Effector memory CD4-positive, alpha-beta T cell (primary cell): ENCODE data around the gene SELENOM.

ENCODE experiments used
- DNase-seq, 3 donors: peaks; one replicate each; pipeline ENCODE4 v3.0.0-alpha.2; 2020
- H3K27ac ChIP-seq: 2 replicates; pipeline ENCODE4 v1.7.0; 2013; ENCODE audit warnings: mild to moderate bottlenecking, low read length, moderate library complexity; ENCODE audit not compliant: insufficient read depth, poor library complexity, severe bottlenecking
- H3K27me3 ChIP-seq: replicated peaks from 2 replicates; pipeline ENCODE4 v1.7.0; 2013; ENCODE audit warnings: mild to moderate bottlenecking, low read length; ENCODE audit not compliant: insufficient read depth, control insufficient read depth, poor library complexity, severe bottlenecking
- H3K36me3 ChIP-seq: 2 replicates; pipeline ENCODE4 v1.7.0; 2013; ENCODE audit warnings: mild to moderate bottlenecking, low read length, moderate library complexity; ENCODE audit not compliant: control insufficient read depth, insufficient read depth
- H3K4me1 ChIP-seq: 2 replicates; pipeline ENCODE4 v1.7.0; 2013; ENCODE audit warnings: low read length, mild to moderate bottlenecking; ENCODE audit not compliant: control insufficient read depth, insufficient read depth, poor library complexity, severe bottlenecking
- H3K4me3 ChIP-seq: 2 replicates; pipeline ENCODE4 v1.7.0; 2013; ENCODE audit warnings: low read length, low read depth, mild to moderate bottlenecking; ENCODE audit not compliant: insufficient read depth, poor library complexity, severe bottlenecking
- H3K9me3 ChIP-seq: 2 replicates; pipeline ENCODE4 v1.7.0; 2013; ENCODE audit warnings: mild to moderate bottlenecking, low read length, moderate library complexity; ENCODE audit not compliant: control insufficient read depth
- total RNA-seq, 3 donors: gene quantifications; one replicate each; lab custom pipeline; 2026; lab: John Stamatoyannopoulos, UW

SELENOM gene, protein sequence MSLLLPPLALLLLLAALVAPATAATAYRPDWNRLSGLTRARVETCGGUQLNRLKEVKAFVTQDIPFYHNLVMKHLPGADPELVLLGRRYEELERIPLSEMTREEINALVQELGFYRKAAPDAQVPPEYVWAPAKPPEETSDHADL
- total RNA-seq, result 21.5 to 33.5 (median 24.5) reads per million in 3 donors

DNA sequence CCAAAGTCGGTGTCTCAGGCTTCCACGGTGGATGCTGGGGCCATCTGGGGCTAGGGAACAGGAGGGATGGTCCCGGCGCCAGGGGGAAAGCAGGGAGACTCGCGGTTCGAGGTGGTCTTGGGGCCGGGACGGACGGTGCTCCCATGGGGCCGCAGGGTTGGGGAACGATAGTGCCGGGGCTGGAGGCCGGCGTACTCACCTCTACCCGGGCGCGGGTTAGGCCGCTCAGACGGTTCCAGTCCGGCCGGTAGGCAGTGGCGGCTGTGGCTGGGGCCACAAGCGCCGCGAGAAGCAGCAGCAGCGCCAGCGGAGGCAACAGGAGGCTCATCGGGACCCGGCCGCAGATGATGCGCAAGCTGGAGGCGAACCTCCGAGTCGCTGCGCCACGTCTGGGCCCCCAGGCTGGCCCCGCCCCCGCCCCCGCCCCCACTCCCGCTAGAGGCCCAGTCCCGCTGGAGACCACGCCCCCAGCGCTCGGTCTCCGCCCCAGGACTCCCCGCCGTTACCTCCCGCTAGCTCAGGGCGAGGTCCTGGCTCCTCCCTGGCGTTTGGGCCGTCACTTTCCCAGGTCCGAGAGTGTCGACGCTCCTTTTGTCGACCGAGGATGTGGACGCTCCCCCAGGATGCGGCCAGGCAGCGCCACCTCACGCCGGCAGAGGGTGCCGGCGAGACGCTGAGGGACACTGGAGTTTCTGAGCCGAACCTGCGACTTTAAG lies at the start of gene SELENOM:
SELENOM (minus strand) TSS at position 391 of the 716 bp plus-strand sequence; CDS start at position 328, 63 bp downstream.
- H3K4me3 ChIP-seq, result peak within 1 kb of the TSS; percentile 52
- H3K9me3 ChIP-seq, result no peaks in the 10 kb centered on the region
- H3K27ac ChIP-seq, result peak within 1 kb of the TSS; percentile 64
- no peaks in the 10 kb centered on the region for H3K36me3 ChIP-seq
- no peaks in the 10 kb centered on the region for H3K27me3 ChIP-seq
- H3K4me1 ChIP-seq, result peaks cover 9% of the 10 kb centered on the region
- DNase-seq, result peak; percentile 84 to 87 (median 87)

DNA sequence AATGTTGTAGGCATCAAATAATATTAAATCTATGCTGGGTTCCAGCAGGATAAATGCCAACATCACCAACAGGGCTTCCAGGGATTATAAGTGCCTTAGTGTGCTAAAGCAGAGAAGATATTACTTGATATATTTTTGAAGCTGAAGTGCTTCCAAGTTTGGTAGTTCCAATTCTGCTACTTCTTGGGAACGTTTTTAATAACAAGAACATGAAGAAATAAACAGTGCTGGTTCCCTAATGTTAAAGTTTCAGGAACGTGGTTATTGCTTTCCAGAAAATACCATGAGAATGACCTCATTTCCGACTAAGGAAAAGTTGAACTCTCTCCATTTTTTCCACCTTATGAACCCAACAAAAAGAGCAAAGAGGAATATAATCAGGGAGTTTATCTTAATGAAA lies 48.1 kb upstream of the SELENOM start:
- Histone ChIP-seq H3K4me3 (no peak overlapping the region), H3K9me3 (no peaks in the 10 kb centered on the region), H3K27ac (no peak overlapping the region), H3K36me3 (no peaks in the 10 kb centered on the region), H3K4me1 (no peaks in the 10 kb centered on the region), H3K27me3 (no peaks in the 10 kb centered on the region)
- DNase-seq, result no peak

DNA sequence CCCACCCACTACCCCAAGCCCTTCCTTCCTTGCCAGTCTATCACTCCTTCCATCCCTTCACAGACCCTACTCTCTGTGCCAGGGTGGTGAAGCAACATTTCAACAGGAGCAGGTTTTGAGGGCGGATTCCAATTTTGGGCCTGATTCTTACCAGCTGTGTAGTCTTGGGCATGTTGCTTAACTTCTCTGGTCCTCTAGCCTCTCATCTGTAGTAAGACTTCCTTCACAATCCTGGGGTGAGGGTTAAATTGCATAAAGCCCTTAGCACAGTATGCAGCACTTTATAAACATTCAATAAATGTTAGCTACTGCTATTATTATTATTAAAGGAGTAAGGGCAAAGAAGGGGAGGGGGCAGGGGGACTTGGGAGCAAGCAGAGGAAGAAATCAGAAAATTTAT lies 47.6 kb upstream of the SELENOM start:
- H3K4me3 ChIP-seq, result no peak overlapping the region
- no peak for DNase-seq
- H3K36me3 ChIP-seq, result no peaks in the 10 kb centered on the region
- no peak overlapping the region for H3K27ac ChIP-seq
- H3K9me3 ChIP-seq, result no peaks in the 10 kb centered on the region
- H3K4me1 ChIP-seq, result no peaks in the 10 kb centered on the region
- H3K27me3 ChIP-seq, result no peaks in the 10 kb centered on the region

DNA sequence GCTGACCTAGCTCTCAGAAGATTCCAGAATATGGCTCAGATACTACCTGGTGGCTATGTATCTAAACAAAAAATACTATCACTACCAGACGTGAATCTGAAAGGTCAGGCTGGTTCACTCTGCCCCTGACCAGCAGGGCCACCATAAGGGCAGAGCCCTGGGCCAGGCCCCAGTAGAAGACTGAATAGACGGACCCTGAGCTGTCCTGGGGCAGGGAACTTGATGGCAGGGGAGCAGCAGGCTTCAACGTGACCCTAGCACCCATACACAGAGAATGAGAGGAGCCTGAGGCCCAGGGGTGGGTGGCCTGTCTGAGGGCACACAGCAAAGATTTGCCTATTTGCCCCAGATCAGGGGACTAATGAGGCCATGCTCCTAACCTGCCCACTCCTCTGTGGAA lies 46.0 kb upstream of the SELENOM start:
- Histone ChIP-seq H3K4me1 (no peaks in the 10 kb centered on the region), H3K27me3 (no peaks in the 10 kb centered on the region), H3K36me3 (no peaks in the 10 kb centered on the region), H3K4me3 (no peak overlapping the region), H3K27ac (no peak overlapping the region), H3K9me3 (no peaks in the 10 kb centered on the region)
- no peak for DNase-seq

DNA sequence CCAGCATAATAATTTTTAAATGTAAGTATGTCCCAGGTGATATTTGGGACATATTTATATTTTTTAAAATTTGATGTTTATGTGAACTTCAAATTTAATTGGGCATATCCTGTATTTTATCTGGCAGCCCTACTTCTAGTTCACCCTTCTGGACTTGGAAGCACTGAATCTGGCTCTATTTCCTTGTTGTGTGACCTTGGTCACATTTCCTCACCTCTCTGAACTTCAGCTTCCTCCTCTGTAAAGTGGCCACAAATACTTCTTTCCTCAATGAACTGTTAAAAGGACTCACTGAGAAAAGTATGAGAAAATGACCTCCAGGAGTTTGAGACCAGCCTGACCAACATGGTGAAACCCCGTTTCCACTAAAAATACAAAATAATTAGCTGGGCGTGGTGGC lies 44.5 kb upstream of the SELENOM start:
- Histone ChIP-seq H3K27me3 (no peaks in the 10 kb centered on the region), H3K9me3 (no peaks in the 10 kb centered on the region), H3K36me3 (no peaks in the 10 kb centered on the region), H3K4me1 (no peaks in the 10 kb centered on the region), H3K4me3 (no peak overlapping the region), H3K27ac (no peak overlapping the region)
- DNase-seq, result no peak

DNA sequence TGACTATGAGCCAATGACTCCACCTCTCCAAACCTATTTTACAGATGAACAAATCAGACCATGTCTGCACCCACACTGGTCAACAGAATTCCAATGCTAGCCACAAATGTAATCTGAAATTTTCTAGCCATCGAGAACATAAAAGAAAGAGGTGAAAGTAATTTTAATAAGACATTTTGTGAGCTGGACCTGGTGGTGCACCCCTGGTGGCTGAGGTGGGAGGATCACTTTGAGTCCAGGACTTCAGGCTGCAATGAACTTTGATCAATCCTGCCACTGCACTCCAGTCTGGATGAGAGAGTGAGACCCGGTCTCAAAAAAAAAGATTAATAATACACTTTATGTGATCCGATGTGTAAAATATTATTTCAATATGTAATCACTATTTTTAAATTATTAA lies 43.2 kb upstream of the SELENOM start:
- H3K4me3 ChIP-seq, result no peak overlapping the region
- no peak overlapping the region for H3K27ac ChIP-seq
- H3K27me3 ChIP-seq, result no peaks in the 10 kb centered on the region
- H3K4me1 ChIP-seq, result no peaks in the 10 kb centered on the region
- H3K36me3 ChIP-seq, result no peaks in the 10 kb centered on the region
- DNase-seq, result no peak
- H3K9me3 ChIP-seq, result no peaks in the 10 kb centered on the region

DNA sequence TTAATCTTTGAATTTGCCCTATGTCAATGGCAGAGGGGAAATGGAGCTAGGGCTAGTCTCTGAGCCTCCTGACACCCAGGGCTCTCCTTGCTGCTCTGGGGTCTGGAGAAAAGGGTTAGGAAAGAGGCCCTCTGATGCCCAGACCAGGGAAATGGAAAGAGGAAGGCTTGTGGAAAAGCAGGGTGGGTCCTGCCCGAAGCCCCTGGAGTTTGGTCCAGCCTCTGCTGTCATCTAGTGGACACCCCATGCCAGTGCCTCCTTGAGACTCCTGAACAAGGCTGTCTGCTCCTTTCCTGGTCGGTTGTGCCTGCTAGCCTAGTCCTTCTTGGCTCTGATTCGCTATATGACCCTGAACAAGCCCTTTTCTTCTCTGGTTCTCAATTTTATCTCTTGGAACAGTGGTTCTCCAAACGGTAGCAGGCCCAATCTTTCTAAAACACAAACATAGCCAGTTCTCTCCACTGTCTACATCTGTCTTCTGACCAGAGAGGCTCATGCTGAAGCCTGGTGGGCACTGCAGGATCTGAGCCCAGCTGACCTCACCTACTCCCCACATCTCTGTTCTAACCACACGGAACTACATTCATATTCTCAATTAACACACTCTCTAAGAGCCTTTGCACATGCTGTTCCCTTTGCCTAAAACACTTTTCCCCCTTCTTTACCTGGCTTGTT lies 41.7 kb upstream of the SELENOM start:
- no peak overlapping the region for H3K4me3 ChIP-seq
- H3K27me3 ChIP-seq, result no peaks in the 10 kb centered on the region
- no peaks in the 10 kb centered on the region for H3K4me1 ChIP-seq
- no peaks in the 10 kb centered on the region for H3K9me3 ChIP-seq
- H3K36me3 ChIP-seq, result no peaks in the 10 kb centered on the region
- H3K27ac ChIP-seq, result no peak overlapping the region
- DNase-seq, result peak in 1 of 3 donors; percentile 5

DNA sequence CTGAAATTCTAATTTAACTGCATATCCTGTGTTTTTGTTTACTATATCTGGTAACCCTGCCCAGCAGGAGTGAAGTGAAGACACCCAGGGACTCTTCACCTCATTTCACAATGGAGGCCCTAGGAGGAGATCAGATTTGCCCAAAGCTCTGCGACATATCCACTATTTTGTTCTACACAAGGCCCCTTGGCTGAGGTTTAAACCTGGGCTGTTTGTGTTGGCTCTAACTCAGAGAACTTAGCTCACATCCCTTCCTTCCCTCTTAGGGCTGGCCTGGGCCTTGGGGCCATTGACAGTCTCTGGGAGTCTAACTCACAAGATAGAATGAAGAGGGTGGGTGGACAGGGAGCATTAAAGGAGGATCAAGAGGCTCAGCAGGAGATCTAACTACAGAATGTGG lies 41.1 kb upstream of the SELENOM start:
- DNase-seq, result no peak
- H3K36me3 ChIP-seq, result no peaks in the 10 kb centered on the region
- H3K9me3 ChIP-seq, result no peaks in the 10 kb centered on the region
- H3K27me3 ChIP-seq, result no peaks in the 10 kb centered on the region
- H3K27ac ChIP-seq, result no peak overlapping the region
- no peaks in the 10 kb centered on the region for H3K4me1 ChIP-seq
- H3K4me3 ChIP-seq, result no peak overlapping the region

DNA sequence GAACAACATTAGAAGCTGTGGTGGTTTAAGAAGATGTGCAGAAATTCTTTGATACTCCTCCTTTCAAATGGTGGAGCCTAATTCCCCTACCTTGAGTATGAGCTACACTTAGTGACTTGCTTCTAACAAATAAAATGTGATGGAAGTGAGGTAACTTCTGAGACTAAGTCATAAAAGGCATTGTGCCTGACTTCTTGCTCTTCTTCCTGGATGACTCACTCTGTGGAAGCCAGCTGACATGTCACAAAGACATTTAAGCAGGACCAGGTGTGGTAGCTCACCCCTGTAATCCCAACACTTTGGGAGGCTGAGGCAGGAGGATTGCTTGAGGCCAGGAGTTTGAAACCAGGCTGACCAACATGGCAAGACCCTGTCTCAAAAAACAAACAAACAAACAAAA lies 36.9 kb upstream of the SELENOM start:
- H3K27me3 ChIP-seq, result no peaks in the 10 kb centered on the region
- H3K9me3 ChIP-seq, result no peaks in the 10 kb centered on the region
- H3K4me3 ChIP-seq, result no peak overlapping the region
- no peak overlapping the region for H3K27ac ChIP-seq
- no peak for DNase-seq
- no peaks in the 10 kb centered on the region for H3K4me1 ChIP-seq
- no peaks in the 10 kb centered on the region for H3K36me3 ChIP-seq

DNA sequence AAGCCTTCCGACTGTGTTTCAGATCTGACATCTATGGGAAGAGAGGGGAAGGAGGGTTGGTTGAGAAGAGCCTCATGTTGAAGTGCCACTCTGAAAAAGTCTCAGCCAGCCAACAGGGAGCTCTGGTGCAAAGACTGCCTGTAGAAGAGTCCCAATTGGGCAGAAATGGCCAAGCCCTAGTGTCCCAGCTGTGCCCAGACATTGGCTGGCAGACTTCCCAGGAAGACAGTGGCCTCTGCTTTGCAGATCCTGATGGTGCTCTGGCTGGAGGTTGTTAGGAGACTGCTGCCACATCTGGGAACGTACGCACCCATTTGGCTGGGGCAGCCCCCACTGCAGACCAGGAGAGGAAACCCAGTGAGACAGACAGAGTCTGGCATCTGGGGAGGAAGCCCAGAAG lies 36.2 kb upstream of the SELENOM start:
- Histone ChIP-seq H3K9me3 (no peaks in the 10 kb centered on the region), H3K4me3 (no peak overlapping the region), H3K36me3 (no peaks in the 10 kb centered on the region), H3K27ac (no peak overlapping the region), H3K4me1 (no peaks in the 10 kb centered on the region), H3K27me3 (no peaks in the 10 kb centered on the region)
- no peak for DNase-seq
